ENCODE results near the gene PLCB2.

Gene PLCB2

DNA sequence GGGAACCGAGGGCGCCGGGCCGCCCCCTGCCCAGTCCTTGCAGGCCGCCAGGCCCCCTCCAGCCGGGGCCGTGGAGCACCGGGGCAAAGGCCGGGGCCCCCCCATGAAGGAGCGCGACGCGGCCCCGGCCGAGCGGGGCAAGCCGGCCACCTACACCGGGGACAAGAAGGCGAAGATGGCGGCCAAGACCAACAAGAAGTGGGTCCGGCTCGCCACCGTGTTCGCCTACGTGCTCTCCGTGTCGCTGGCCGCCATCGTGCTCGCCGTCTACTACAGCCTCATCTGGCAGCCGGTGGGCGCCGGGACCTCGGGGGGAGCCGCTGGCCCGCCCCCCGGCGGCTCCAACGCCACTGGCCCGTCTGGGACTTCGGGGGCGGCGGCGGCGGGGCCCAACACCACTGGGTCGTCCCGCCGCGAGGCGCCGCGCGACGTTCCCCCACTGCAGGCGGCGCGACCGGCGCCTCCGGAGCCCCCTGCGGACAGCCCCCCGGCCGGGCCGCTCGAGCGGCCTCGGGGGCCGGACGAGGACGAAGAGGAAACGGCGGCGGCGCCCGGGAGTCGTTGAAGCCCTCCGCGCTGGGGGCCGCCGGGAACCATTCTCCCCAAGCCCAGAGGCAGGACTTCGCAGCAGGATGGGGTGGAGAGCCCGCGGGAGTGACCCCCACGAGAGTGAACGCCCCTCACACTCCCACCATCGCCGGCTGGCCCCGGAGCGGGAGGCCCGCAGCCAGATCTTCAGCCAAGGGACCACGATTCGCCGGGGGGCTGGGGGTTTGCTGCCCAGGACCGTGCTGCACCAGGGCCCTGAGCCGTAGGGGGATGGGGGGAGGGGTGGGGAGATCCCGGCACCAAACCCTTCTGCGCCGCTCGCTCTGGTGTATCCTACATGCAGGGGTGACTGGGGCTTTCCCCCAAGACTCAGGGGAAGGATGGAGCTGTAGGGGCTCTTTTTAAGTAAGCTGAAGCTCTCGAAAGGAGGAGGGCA, 16.5 kb upstream of the PLCB2 start:
- peak overlapping the region; percentile 61 for H3K9ac ChIP-seq (ENCODE audit: low read depth, low read length)
- H3K27me3 ChIP-seq (ENCODE audit: insufficient read depth, low read length, poor library complexity) = no peaks in the 10 kb centered on the region
- TF ChIP-seq, protein P1, sequence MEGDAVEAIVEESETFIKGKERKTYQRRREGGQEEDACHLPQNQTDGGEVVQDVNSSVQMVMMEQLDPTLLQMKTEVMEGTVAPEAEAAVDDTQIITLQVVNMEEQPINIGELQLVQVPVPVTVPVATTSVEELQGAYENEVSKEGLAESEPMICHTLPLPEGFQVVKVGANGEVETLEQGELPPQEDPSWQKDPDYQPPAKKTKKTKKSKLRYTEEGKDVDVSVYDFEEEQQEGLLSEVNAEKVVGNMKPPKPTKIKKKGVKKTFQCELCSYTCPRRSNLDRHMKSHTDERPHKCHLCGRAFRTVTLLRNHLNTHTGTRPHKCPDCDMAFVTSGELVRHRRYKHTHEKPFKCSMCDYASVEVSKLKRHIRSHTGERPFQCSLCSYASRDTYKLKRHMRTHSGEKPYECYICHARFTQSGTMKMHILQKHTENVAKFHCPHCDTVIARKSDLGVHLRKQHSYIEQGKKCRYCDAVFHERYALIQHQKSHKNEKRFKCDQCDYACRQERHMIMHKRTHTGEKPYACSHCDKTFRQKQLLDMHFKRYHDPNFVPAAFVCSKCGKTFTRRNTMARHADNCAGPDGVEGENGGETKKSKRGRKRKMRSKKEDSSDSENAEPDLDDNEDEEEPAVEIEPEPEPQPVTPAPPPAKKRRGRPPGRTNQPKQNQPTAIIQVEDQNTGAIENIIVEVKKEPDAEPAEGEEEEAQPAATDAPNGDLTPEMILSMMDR (IDR thresholded peaks at IDR 0.05; ENCODE audit: borderline replicate concordance, extremely low read depth, low read length, poor library complexity, severe bottlenecking) = no peak
- no peak for TF ChIP-seq EZH2 (IDR thresholded peaks at IDR 0.05; ENCODE audit: borderline replicate concordance, low read depth, low read length, severe bottlenecking)
- H3K4me1 ChIP-seq (ENCODE audit: insufficient read depth, low read length) = peaks cover 31% of the 10 kb centered on the region
- no peak overlapping the region for H3K27ac ChIP-seq (ENCODE audit: low read length)
- ATAC-seq (ENCODE audit: insufficient read depth, low read depth) = no peak
- peaks cover 5% of the 10 kb centered on the region; the same call in 1 of the 2 replicates for H3K36me3 ChIP-seq (ENCODE audit: insufficient read depth, low read length)
- H3K4me2 ChIP-seq (ENCODE audit: insufficient read depth, low read length) = peak overlapping the region; percentile 94
- H3K79me2 ChIP-seq (ENCODE audit: insufficient read depth, low read length) = no peaks in the 10 kb centered on the region
- peak; percentile 15 for DNase-seq
- peak overlapping the region; percentile 64 for H2AFZ ChIP-seq (ENCODE audit: low read depth, low read length)
- no peaks in the 10 kb centered on the region for H4K20me1 ChIP-seq (ENCODE audit: insufficient read depth, low read length)
- H3K4me3 ChIP-seq (ENCODE audit: low read depth in 1 of 2, low read length in 2 of 2) = peak overlapping the region; percentile 25 to 75; a peak in 3 of 4 replicates
- H3K9me3 ChIP-seq (ENCODE audit: insufficient read depth, low read length, severe bottlenecking) = no peaks in the 10 kb centered on the region

DNA sequence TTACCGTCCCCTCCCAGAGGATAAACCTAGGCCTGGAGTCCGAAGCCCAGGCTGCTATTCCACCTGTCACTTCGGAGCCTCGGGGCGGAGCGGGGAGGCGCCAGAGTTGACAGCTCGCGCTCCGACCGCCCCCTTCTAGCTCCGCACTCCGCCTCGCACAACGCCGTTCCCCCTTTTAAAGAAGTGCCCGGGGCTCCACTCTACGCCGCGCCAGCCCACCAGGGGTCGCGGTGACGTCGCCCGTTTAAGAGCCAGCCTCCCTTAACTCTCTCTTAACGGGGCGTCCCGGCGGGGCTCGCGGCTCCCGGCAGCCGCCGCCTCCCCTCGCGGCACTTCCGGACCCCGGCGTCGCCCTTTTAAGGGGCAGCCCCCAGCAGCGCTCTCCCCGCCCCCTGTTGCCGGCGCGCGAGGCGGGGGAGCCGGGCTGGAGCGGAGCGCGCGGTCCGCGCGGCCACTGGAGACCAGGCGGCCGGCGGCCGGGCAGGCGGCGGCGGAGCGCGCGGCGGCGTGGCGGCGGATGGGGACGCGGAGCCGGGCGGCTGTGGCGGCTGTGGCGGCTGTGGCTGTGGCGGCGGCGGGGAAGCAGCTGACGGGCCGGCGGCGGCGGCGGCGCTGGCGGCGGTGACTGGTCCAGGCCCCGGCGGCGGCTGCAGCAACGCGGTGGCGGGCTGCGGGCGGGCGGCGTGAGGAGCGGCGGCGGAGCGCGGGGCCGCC, 15.7 kb upstream of the PLCB2 start, which contains the start of gene INAFM2:
INAFM2 (plus strand) TSS at position 454 of the 714 bp plus-strand sequence. CDS start 364 bp downstream, outside the sequence.
- Histone ChIP-seq H3K79me2 (ENCODE audit: insufficient read depth, low read length) (no peaks in the 10 kb centered on the region), H3K4me3 (ENCODE audit: low read depth in 1 of 2, low read length in 2 of 2) (peak within 1 kb of the TSS; percentile 25 to 75; a peak in 3 of 4 replicates), H3K27me3 (ENCODE audit: insufficient read depth, low read length, poor library complexity) (no peaks in the 10 kb centered on the region), H3K27ac (ENCODE audit: low read length) (no peak within 1 kb of the TSS), H3K4me1 (ENCODE audit: insufficient read depth, low read length) (peaks cover 31% of the 10 kb centered on the region), H3K9me3 (ENCODE audit: insufficient read depth, low read length, severe bottlenecking) (no peaks in the 10 kb centered on the region), H2AFZ (ENCODE audit: low read depth, low read length) (peak within 1 kb of the TSS; percentile 64), H3K9ac (ENCODE audit: low read depth, low read length) (peak within 1 kb of the TSS; percentile 61), H3K4me2 (ENCODE audit: insufficient read depth, low read length) (peak within 1 kb of the TSS; percentile 94), H3K36me3 (ENCODE audit: insufficient read depth, low read length) (peaks cover 5% of the 10 kb centered on the region; the same call in 1 of the 2 replicates), H4K20me1 (ENCODE audit: insufficient read depth, low read length) (no peaks in the 10 kb centered on the region)
- DNase-seq = peak; percentile 95
- TF ChIP-seq EZH2 (IDR thresholded peaks at IDR 0.05; ENCODE audit: borderline replicate concordance, low read depth, low read length, severe bottlenecking) = no peak
- TF ChIP-seq, protein P1 (IDR thresholded peaks at IDR 0.05; ENCODE audit: borderline replicate concordance, extremely low read depth, low read length, poor library complexity, severe bottlenecking) = peak; percentile 61
- peak; percentile 98 for ATAC-seq (ENCODE audit: insufficient read depth, low read depth)

DNA sequence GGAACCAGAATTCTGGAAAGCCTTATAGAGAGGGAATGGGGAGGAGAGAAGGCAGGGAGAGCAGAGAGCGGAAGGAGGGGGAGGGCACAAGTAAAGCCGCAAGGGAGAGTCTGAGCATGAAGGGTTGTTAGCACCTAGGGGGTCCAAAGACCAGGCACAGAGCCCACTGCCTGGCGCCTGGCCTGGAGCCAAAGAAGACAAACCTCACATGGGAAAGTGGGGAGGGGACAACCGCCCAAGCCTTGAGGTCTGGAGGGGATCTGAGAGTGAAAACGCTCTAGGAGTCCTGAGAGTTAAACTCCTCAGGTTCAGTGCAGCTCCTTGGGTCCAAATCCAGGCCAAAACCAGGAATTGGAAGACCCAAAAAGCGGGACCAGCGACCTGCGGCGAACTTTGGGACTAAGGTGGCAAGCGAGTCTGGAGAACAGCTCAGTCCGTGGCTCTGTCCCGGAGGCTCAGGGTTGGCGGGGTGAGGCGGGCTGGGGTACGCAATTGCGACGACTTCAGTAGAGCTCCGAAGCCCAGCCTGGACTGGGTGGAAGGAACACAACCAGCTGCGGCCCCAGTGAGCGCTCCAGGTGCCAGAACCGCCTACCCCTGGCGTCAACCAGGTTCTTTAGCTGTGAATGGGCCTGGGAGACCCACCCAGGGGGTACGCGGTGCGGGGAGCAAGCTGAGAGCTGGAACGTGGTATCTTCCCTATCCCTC, 14.9 kb upstream of the PLCB2 start:
- no peak for DNase-seq
- Histone ChIP-seq H4K20me1 (ENCODE audit: insufficient read depth, low read length) (no peaks in the 10 kb centered on the region), H2AFZ (ENCODE audit: low read depth, low read length) (peak overlapping the region; percentile 61), H3K27ac (ENCODE audit: low read length) (no peak overlapping the region), H3K4me2 (ENCODE audit: insufficient read depth, low read length) (peak overlapping the region; percentile 94), H3K4me1 (ENCODE audit: insufficient read depth, low read length) (peaks cover 31% of the 10 kb centered on the region), H3K9me3 (ENCODE audit: insufficient read depth, low read length, severe bottlenecking) (no peaks in the 10 kb centered on the region), H3K79me2 (ENCODE audit: insufficient read depth, low read length) (no peaks in the 10 kb centered on the region), H3K27me3 (ENCODE audit: insufficient read depth, low read length, poor library complexity) (no peaks in the 10 kb centered on the region), H3K36me3 (ENCODE audit: insufficient read depth, low read length) (peaks cover 5% of the 10 kb centered on the region; the same call in 1 of the 2 replicates), H3K9ac (ENCODE audit: low read depth, low read length) (peak overlapping the region; percentile 29), H3K4me3 (ENCODE audit: low read depth in 1 of 2, low read length in 2 of 2) (peak overlapping the region in 1 of 2 experiments; percentile 75; a peak in 2 of 4 replicates)
- no peak for ATAC-seq (ENCODE audit: insufficient read depth, low read depth)
- TF ChIP-seq, protein P1 (IDR thresholded peaks at IDR 0.05; ENCODE audit: borderline replicate concordance, extremely low read depth, low read length, poor library complexity, severe bottlenecking) = no peak
- TF ChIP-seq EZH2 (IDR thresholded peaks at IDR 0.05; ENCODE audit: borderline replicate concordance, low read depth, low read length, severe bottlenecking) = no peak
